Body of pancreas (tissue), 4 donors: ENCODE results near the gene LEMD2. TPM values are rescaled to one million over a fixed set of nuclear protein-coding genes. Genes with fewer than 3 reads are reported as not detected.

ENCODE experiments used
- ATAC-seq: fragments of 150-250 bp; one replicate; pipeline ENCODE4 v1.9.1; 2016
- DNase-seq, 4 donors: peaks; one replicate each; pipeline ENCODE4 v3.0.0-alpha.2; 2019
- H3K27ac ChIP-seq, 4 donors: fragments of 200-600 bp; sonication (generic); 1 replicate in 3 of 4; 2 replicates in 1 of 4; pipeline versions ENCODE4 v1.5.1 to v1.6.1; 2016 to 2019; ENCODE audit warnings: mild to moderate bottlenecking in 1 of 4, mixed read lengths in 1 of 4, moderate library complexity in 1 of 4
- H3K27me3 ChIP-seq, 2 donors: fragments of 200-600 bp; sonication (generic); one replicate each; pipeline ENCODE4 v1.6.0; 2016; ENCODE audit warnings: mild to moderate bottlenecking in 1 of 2
- H3K36me3 ChIP-seq, 2 donors: fragments of 200-600 bp; sonication (generic); replicated peaks in 1 of 2; 2 replicates each; pipeline ENCODE4 v1.5.1; 2016; ENCODE audit warnings: low read depth in 2 of 2; ENCODE audit not compliant: insufficient read depth in 1 of 2
- H3K4me1 ChIP-seq: fragments of 200-600 bp; sonication (generic); one replicate; pipeline ENCODE4 v1.6.0; 2016
- H3K4me3 ChIP-seq, 2 donors: fragments of 200-600 bp; sonication (generic); 1 replicate in 1 of 2; 2 replicates in 1 of 2; pipeline ENCODE4 v1.5.1; 2016 to 2019
- H3K9me3 ChIP-seq, 3 donors: fragments of 200-600 bp; sonication (generic); 1 replicate in 2 of 3; 2 replicates in 1 of 3; pipeline ENCODE4 v1.5.1; 2016
- POLR2A ChIP-seq, 3 donors: fragments of 450-650 bp; IDR thresholded peaks; one replicate each; pipeline ENCODE4 v1.6.1; 2016; ENCODE audit warnings: antibody characterized with exemption in 3 of 3, mild to moderate bottlenecking in 2 of 3
- WGBS, 2 donors: methylation state at CpG; one replicate each; pipeline ENCODE4 v1.1.5; 2017; 5-methylcytosine and 5-hydroxymethylcytosine counted together
- intact Hi-C: fragments of 100-400 bp; cut with DNase I; formaldehyde crosslinking; loops from one replicate; pipeline ENCODE4 v1.15.1; 2023
- total RNA-seq, 2 donors: library from RNA; depleted of rRNA; stranded (reverse); fragments of >200 nt; gene quantifications; one replicate each; pipeline ENCODE4 v1.1.0, GENCODE V29; 2016
- TF ChIP-seq, protein P1 (sequence below), 7 experiments: fragments of 450-650 bp in 4 of 7; fragments of 200-600 bp in 3 of 7; sonication (generic) in 3 of 7; IDR thresholded peaks; one replicate each; pipeline ENCODE4 v1.5.1; 2016 to 2019; ENCODE audit warnings: antibody characterized with exemption in 7 of 7

LEMD2 gene
- total RNA-seq, 2 donors from 2014 or later = 32.7 to 48.8 TPM

DNA sequence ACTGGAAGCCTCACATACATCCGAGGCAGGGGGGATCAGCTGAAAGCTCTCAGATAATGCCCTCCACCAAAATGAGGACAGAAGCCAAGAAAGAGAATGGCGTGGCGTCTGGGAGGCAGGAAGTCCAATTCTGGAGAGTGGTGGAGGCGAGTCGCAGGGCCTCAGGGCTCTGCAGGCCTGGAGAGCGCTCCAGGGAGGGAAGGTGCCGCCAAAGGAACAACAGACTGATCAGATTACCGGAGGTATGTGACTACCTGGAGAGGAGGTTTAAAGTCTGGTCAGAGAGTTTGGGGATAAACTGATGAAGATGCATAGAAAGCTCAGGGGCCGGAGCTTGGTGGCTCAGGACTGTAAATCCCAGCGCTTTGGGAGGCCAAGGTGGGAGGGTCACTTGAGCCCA lies 31.0 kb downstream of the LEMD2 start:
- Histone ChIP-seq H3K9me3 (no peaks in the 10 kb centered on the region), H3K27me3 (no peaks in the 10 kb centered on the region), H3K4me1 (peaks cover 9% of the 10 kb centered on the region), H3K36me3 (no peaks in the 10 kb centered on the region), H3K4me3 (no peak overlapping the region), H3K27ac (no peak overlapping the region)
- TF ChIP-seq, protein P1, sequence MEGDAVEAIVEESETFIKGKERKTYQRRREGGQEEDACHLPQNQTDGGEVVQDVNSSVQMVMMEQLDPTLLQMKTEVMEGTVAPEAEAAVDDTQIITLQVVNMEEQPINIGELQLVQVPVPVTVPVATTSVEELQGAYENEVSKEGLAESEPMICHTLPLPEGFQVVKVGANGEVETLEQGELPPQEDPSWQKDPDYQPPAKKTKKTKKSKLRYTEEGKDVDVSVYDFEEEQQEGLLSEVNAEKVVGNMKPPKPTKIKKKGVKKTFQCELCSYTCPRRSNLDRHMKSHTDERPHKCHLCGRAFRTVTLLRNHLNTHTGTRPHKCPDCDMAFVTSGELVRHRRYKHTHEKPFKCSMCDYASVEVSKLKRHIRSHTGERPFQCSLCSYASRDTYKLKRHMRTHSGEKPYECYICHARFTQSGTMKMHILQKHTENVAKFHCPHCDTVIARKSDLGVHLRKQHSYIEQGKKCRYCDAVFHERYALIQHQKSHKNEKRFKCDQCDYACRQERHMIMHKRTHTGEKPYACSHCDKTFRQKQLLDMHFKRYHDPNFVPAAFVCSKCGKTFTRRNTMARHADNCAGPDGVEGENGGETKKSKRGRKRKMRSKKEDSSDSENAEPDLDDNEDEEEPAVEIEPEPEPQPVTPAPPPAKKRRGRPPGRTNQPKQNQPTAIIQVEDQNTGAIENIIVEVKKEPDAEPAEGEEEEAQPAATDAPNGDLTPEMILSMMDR (IDR thresholded peaks at IDR 0.05) = no peak
- no peak for TF ChIP-seq POLR2A (IDR thresholded peaks at IDR 0.05)
- intact Hi-C loops = no loop called here
- ATAC-seq = no peak
- no peak for DNase-seq
- WGBS, 2 donors = 84 to 86% methylated on average over 10 of the region's 10 CpGs

DNA sequence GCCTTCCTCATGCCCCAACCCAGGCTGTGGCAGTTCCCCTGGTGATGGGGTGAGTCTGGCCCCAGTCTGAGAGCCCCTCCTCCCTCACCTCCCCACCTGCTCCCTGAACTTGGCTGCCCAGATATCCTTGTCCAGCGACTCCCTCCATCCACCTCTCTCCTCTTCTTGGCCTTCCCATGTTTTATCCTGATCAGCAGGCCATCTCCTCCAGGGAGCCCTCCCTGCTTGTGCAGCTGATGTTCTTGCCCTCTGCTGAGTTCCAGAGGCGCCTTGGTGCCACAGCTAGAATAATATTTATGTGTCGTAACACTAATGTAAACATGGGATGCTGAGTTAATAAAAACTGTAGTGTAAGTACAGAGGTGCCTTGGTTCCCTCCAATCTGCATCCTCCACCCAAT lies 31.8 kb downstream of the LEMD2 start:
- intact Hi-C loops = no loop called here
- TF ChIP-seq, protein P1 (IDR thresholded peaks at IDR 0.05) = no peak
- TF ChIP-seq POLR2A (IDR thresholded peaks at IDR 0.05) = no peak
- no peak overlapping the region for H3K27ac ChIP-seq
- H3K27me3 ChIP-seq = no peaks in the 10 kb centered on the region
- no peaks in the 10 kb centered on the region for H3K36me3 ChIP-seq
- 65 to 73% methylated on average over 3 of the region's 3 CpGs for WGBS, 2 donors
- H3K4me3 ChIP-seq = no peak overlapping the region
- H3K4me1 ChIP-seq = peaks cover 6% of the 10 kb centered on the region
- no peak for DNase-seq
- ATAC-seq = no peak
- H3K9me3 ChIP-seq = no peaks in the 10 kb centered on the region

DNA sequence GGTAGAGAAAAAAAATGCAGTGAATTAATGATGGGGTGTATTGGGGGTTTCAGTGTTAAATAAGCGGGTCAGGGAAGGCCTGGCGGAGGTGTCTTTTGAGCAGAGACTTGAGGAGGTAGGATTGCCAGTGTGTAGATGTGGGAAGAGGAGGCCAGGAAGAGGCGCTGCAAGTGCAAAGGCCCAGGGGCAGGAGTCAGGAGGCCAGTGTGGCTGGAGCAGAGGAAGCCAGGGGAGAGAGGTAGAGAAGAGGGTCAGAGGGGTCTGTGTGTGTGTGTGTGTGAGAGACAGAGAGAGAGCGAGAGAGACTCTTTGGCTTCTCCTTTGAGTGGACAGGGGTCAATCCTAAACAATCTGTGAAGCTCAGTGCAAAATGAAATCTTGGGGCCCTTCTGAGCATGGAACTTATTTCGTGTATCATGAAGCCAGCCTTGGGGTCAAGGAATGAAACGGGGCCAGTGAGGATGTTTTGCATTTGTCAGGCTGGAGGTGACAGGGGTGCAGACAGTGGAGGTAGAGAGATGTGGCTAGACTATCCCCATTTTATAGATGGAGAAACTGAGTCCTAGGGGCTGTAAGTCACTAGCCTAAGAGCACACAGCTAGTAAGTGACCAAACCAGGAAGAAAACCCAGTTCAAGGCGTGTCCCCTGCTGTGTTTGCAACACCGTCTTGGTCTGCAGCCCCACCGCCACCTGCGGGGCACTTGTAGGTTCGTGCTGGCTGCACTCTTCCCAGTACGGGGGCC lies 32.5 kb downstream of the LEMD2 start:
- DNase-seq (no peak), ATAC-seq (no peak)
- Histone ChIP-seq H3K36me3 (no peaks in the 10 kb centered on the region), H3K4me3 (no peak overlapping the region), H3K27ac (no peak overlapping the region), H3K9me3 (no peaks in the 10 kb centered on the region), H3K4me1 (no peaks in the 10 kb centered on the region), H3K27me3 (no peaks in the 10 kb centered on the region)
- intact Hi-C loops = no loop called here
- 73 to 79% methylated on average over 12 of the region's 12 CpGs for WGBS, 2 donors
- TF ChIP-seq, protein P1 (IDR thresholded peaks at IDR 0.05) = no peak
- no peak for TF ChIP-seq POLR2A (IDR thresholded peaks at IDR 0.05)

DNA sequence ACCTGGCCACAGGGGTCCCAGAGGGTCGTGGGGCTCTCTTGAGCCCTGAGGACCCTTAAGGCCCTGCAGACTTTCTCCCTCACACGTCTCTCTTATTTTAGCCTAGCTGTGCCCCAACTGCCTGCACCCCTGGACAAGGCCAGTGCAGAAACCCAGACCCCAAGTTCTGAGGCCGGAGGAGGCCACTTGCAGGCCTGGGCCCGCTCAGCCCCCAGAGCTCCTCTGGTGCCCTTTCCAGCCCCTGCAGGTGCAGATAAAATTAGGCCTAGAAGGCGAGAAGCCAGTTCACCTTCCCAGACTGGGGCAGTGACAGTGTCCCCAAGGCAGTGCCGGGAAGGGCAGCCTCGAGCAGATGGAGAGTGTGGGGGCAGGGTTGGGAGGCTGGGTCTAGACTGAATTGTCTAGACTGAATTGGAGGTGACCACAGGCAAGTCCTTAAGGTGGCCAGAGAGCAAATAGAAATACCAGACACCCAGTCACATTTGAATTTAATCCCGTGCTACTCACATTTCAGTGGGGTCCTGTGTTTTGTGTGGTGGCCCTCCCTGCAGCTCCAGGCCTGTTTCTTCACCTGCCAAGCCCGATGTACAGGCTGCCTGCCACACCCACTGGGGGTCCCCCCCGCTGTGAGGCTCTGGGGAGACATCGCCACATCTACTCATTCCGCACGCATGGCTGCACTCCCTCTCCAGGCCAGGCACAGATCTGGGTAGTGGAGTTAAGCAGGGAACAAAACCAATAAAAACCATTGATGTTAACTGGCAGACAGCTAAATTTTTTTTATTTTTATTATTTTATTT lies 33.7 kb downstream of the LEMD2 start:
- no peak overlapping the region for H3K4me3 ChIP-seq

More for the DNA sequence above, 33.7 kb downstream of the LEMD2 start:
- Histone ChIP-seq H3K4me1 (no peaks in the 10 kb centered on the region), H3K27me3 (no peaks in the 10 kb centered on the region), H3K27ac (no peak overlapping the region), H3K9me3 (no peaks in the 10 kb centered on the region), H3K36me3 (no peaks in the 10 kb centered on the region)
- ATAC-seq (no peak), DNase-seq (no peak)
- no peak for TF ChIP-seq POLR2A (IDR thresholded peaks at IDR 0.05)
- TF ChIP-seq, protein P1 (IDR thresholded peaks at IDR 0.05) = no peak
- WGBS, 2 donors = 80% methylated on average over 10 to 13 of the region's 13 CpGs
- intact Hi-C loops = no loop called here
